ENCODE measurements around the gene SOX5. TPM values are rescaled to one million over a fixed set of nuclear protein-coding genes. Genes with fewer than 3 reads are reported as not detected.

Gene SOX5
- total RNA-seq, 1 experiment from 2014 or later, result 3.1 TPM

GRCh38 chr12:23756416-23756815, 193.1 kb downstream of the SOX5 start:
- Histone ChIP-seq H3T11ph (ENCODE audit: low read length) (no peak overlapping the region), H3K79me2 (ENCODE audit: insufficient read depth, low read length) (no peaks in the 10 kb centered on the region), H2BK15ac (ENCODE audit: low read depth, low read length) (no peak overlapping the region), H3K4me2 (ENCODE audit: insufficient read depth, insufficient read length, low read length) (no peak overlapping the region), H3K4ac (ENCODE audit: low read depth, low read length) (no peak overlapping the region), H3K4me1 (ENCODE audit: insufficient read depth, low read length) (peaks cover 12% of the 10 kb centered on the region), H3K9ac (ENCODE audit: extremely low read depth, insufficient read length, low read length) (no peak overlapping the region), H3K9me3 (ENCODE audit: control insufficient read depth, low read depth, low read length) (no peaks in the 10 kb centered on the region), H2BK20ac (ENCODE audit: low read depth, low read length, poor library complexity, severe bottlenecking) (no peak overlapping the region), H3K79me1 (ENCODE audit: insufficient read depth, low read depth, low read length, poor library complexity, severe bottlenecking) (no peaks in the 10 kb centered on the region), H2BK12ac (ENCODE audit: insufficient read length, low read depth, low read length) (no peak overlapping the region), H4K91ac (ENCODE audit: insufficient read length, low read depth, low read length) (no peak overlapping the region), H3K23ac (ENCODE audit: insufficient read length, low read depth, low read length) (no peak overlapping the region), H2BK120ac (ENCODE audit: low read depth, low read length, poor library complexity, severe bottlenecking) (no peak overlapping the region), H2AFZ (ENCODE audit: low read length) (no peak overlapping the region), H3K23me2 (ENCODE audit: insufficient read length, low read depth, low read length, poor library complexity, severe bottlenecking) (no peaks in the 10 kb centered on the region), H3K27ac (ENCODE audit: insufficient read length, low read depth, low read length) (no peak overlapping the region), H2AK5ac (ENCODE audit: insufficient read length, low read length) (no peak overlapping the region), H4K5ac (ENCODE audit: insufficient read length, low read depth, low read length) (no peak overlapping the region), H3K14ac (ENCODE audit: insufficient read depth, low read length) (no peak overlapping the region), H4K8ac (replicated peaks; ENCODE audit: insufficient read length, low read depth, low read length) (no peak overlapping the region), H3K27me3 (ENCODE audit: insufficient read depth, low read length) (no peaks in the 10 kb centered on the region), H2BK5ac (ENCODE audit: insufficient read length, low read length) (no peak overlapping the region), H4K20me1 (ENCODE audit: control insufficient read depth, insufficient read depth, insufficient read length) (no peaks in the 10 kb centered on the region), H3K56ac (ENCODE audit: insufficient read length, low read depth, low read length) (no peak overlapping the region), H3K18ac (ENCODE audit: insufficient read length, low read depth, low read length) (no peak overlapping the region)
- WGBS (ENCODE audit: extremely low coverage, insufficient read length, low lambda C conversion rate), result no CpG with 5 or more reads among the region's 2 CpGs
- no peak for DNase-seq
- no peaks in the 10 kb centered on the region for H3K36me3 Mint-ChIP-seq (ENCODE audit: insufficient read depth in 1 of 3, low read depth in 3 of 3)
- no peaks in the 10 kb centered on the region for H3K27me3 Mint-ChIP-seq (ENCODE audit: low read depth)
- TF ChIP-seq CTCF (conservative IDR thresholded peaks at IDR 0.05), result no peak
- peaks cover 76 to 79% of the 10 kb centered on the region in 2 experiments for H3K4me1 Mint-ChIP-seq
- no peaks in the 10 kb centered on the region for H3K9me3 Mint-ChIP-seq
- H3K27ac Mint-ChIP-seq, result peak overlapping the region; percentile 74 to 96 (median 94); a peak in 6 of 7 replicates
- H3K4me3 Mint-ChIP-seq, result no peak overlapping the region

Measured in H9 (cell line).